Measurements from ENCODE around the gene TTC33. TPM values are rescaled to one million over a fixed set of nuclear protein-coding genes. Genes with fewer than 3 reads are reported as not detected.

The TTC33 gene
- polyA plus RNA-seq, 1 of the 3 experiments (the other 2 are of a cell fraction), result 2.2 TPM

DNA sequence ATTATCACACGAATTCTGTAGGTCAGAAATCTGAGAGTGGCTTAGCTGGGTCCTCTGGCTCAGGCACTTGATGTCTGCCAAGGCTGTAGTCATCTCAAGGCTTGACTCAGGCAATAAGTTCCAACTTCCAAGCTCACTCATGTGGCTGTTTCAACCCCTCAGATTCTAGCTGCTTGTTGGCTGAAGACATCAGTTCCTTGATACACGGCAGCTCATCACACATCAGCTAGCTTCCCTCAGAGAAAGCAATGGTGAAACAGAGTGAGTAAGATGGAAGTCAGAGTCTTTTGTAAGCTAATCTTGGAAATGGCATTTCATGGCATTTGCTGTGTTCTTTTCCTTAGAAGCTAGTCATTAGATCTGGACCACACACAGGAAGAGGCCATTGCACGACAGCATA, 280.2 kb downstream of the TTC33 start:
- Histone ChIP-seq H3K27ac (ENCODE audit: low read depth in 2 of 2, low read length in 1 of 2) (no peak overlapping the region), H2AFZ (ENCODE audit: low read depth) (no peak overlapping the region), H4K20me1 (ENCODE audit: insufficient read depth) (no peaks in the 10 kb centered on the region), H3F3A (replicated peaks; ENCODE audit: insufficient read depth) (peaks cover 8% of the 10 kb centered on the region), H3K4me2 (no peak overlapping the region), H3K4me1 (ENCODE audit: control insufficient read depth in 1 of 2, insufficient read depth in 2 of 2, low read depth in 1 of 2, low read length in 1 of 2) (no peaks in the 10 kb centered on the region), H3K9ac (no peak overlapping the region), H3K9me3 (no peaks in the 10 kb centered on the region), H3K4me3 (ENCODE audit: low read depth in 2 of 2, low read length in 1 of 2) (no peak overlapping the region), H3K27me3 (ENCODE audit: insufficient read depth) (no peaks in the 10 kb centered on the region; the same call in 1 of the 2 replicates), H3K9me2 (no peaks in the 10 kb centered on the region), H3K36me3 (replicated peaks in 1 of 2; ENCODE audit: control insufficient read depth in 1 of 2, insufficient read depth in 2 of 2, low read length in 1 of 2) (no peaks in the 10 kb centered on the region), H3K79me2 (ENCODE audit: insufficient read depth) (no peaks in the 10 kb centered on the region)
- 12% methylated on average over 3 of the region's 3 CpGs for WGBS (ENCODE audit: low lambda C conversion rate)
- POLR2A ChIA-PET, result no interaction called here
- no peak for DNase-seq
- CTCF ChIA-PET, result no interaction called here
- TF ChIP-seq FOSL2 (IDR thresholded peaks at IDR 0.05; ENCODE audit: borderline replicate concordance, low read depth), result no peak
- TF ChIP-seq TCF12 (IDR thresholded peaks at IDR 0.05), result no peak
- no peak for TF ChIP-seq FOXJ3 (CRISPR knock-in tag; IDR thresholded peaks at IDR 0.05)
- TF ChIP-seq, protein P1, sequence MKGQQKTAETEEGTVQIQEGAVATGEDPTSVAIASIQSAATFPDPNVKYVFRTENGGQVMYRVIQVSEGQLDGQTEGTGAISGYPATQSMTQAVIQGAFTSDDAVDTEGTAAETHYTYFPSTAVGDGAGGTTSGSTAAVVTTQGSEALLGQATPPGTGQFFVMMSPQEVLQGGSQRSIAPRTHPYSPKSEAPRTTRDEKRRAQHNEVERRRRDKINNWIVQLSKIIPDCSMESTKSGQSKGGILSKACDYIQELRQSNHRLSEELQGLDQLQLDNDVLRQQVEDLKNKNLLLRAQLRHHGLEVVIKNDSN (IDR thresholded peaks at IDR 0.05; ENCODE audit: borderline replicate concordance, low read depth), result no peak
- TF ChIP-seq GATA2 (CRISPR knock-in tag; IDR thresholded peaks at IDR 0.05), result no peak
- TF ChIP-seq RAD21 (IDR thresholded peaks at IDR 0.05; ENCODE audit: low read length), result no peak
- TF ChIP-seq, protein P2, sequence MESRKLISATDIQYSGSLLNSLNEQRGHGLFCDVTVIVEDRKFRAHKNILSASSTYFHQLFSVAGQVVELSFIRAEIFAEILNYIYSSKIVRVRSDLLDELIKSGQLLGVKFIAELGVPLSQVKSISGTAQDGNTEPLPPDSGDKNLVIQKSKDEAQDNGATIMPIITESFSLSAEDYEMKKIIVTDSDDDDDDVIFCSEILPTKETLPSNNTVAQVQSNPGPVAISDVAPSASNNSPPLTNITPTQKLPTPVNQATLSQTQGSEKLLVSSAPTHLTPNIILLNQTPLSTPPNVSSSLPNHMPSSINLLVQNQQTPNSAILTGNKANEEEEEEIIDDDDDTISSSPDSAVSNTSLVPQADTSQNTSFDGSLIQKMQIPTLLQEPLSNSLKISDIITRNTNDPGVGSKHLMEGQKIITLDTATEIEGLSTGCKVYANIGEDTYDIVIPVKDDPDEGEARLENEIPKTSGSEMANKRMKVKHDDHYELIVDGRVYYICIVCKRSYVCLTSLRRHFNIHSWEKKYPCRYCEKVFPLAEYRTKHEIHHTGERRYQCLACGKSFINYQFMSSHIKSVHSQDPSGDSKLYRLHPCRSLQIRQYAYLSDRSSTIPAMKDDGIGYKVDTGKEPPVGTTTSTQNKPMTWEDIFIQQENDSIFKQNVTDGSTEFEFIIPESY (IDR thresholded peaks at IDR 0.05; ENCODE audit: borderline replicate concordance, low read depth), result no peak
- TF ChIP-seq FOXM1 (IDR thresholded peaks at IDR 0.05; ENCODE audit: low read depth), result no peak
- TF ChIP-seq, protein P3, sequence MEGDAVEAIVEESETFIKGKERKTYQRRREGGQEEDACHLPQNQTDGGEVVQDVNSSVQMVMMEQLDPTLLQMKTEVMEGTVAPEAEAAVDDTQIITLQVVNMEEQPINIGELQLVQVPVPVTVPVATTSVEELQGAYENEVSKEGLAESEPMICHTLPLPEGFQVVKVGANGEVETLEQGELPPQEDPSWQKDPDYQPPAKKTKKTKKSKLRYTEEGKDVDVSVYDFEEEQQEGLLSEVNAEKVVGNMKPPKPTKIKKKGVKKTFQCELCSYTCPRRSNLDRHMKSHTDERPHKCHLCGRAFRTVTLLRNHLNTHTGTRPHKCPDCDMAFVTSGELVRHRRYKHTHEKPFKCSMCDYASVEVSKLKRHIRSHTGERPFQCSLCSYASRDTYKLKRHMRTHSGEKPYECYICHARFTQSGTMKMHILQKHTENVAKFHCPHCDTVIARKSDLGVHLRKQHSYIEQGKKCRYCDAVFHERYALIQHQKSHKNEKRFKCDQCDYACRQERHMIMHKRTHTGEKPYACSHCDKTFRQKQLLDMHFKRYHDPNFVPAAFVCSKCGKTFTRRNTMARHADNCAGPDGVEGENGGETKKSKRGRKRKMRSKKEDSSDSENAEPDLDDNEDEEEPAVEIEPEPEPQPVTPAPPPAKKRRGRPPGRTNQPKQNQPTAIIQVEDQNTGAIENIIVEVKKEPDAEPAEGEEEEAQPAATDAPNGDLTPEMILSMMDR (IDR thresholded peaks at IDR 0.05), result no peak
- TF ChIP-seq SMC3 (IDR thresholded peaks at IDR 0.05; ENCODE audit: low read depth, low read length), result no peak
- TF ChIP-seq POLR2AphosphoS5 (IDR thresholded peaks at IDR 0.05; ENCODE audit: low read depth, low read length), result no peak

DNA sequence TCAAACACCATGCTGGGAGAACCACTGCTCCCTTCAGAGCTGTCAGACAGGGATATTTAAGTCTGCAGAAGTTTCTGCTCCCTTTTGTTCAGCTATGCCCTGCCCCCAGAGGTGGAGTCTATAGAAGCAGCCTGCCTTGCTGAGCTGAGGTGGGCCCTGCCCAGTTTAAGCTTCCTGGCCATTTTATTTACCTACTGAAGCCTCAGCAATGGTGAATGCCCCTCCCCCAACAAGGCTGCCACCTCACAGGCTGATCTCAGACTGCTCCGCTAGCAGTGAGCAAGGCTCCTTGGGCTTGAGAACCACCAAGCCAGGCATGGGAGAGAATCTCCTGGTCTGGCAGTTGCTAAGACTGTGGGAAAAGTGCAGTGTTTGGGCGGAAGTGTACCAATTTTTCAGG, 281.5 kb downstream of the TTC33 start:
- Histone ChIP-seq H3K9me3 (no peaks in the 10 kb centered on the region), H3K4me2 (no peak overlapping the region), H3K4me3 (ENCODE audit: low read depth in 2 of 2, low read length in 1 of 2) (no peak overlapping the region), H3K9me2 (no peaks in the 10 kb centered on the region), H3K79me2 (ENCODE audit: insufficient read depth) (no peaks in the 10 kb centered on the region), H3K27me3 (ENCODE audit: insufficient read depth) (no peaks in the 10 kb centered on the region; the same call in 1 of the 2 replicates), H3K27ac (ENCODE audit: low read depth in 2 of 2, low read length in 1 of 2) (no peak overlapping the region), H4K20me1 (ENCODE audit: insufficient read depth) (no peaks in the 10 kb centered on the region), H3K9ac (no peak overlapping the region), H3K4me1 (ENCODE audit: control insufficient read depth in 1 of 2, insufficient read depth in 2 of 2, low read depth in 1 of 2, low read length in 1 of 2) (no peaks in the 10 kb centered on the region), H2AFZ (ENCODE audit: low read depth) (no peak overlapping the region), H3F3A (replicated peaks; ENCODE audit: insufficient read depth) (peaks cover 8% of the 10 kb centered on the region), H3K36me3 (replicated peaks in 1 of 2; ENCODE audit: control insufficient read depth in 1 of 2, insufficient read depth in 2 of 2, low read length in 1 of 2) (no peaks in the 10 kb centered on the region)
- CTCF ChIA-PET, result interaction anchor here (0.5 kb wide), 1 partner anchor 895 kb away, joined by 3 read pairs; no protein-coding TSS in a partner anchor
- POLR2A ChIA-PET, result no interaction called here
- 11% methylated on average over 1 of the region's 2 CpGs for WGBS (ENCODE audit: low lambda C conversion rate)
- TF ChIP-seq EP300 (IDR thresholded peaks at IDR 0.05; ENCODE audit: borderline replicate concordance in 1 of 2, low read depth in 1 of 2, low read length in 1 of 2), result no peak
- no peak for TF ChIP-seq FOXM1 (IDR thresholded peaks at IDR 0.05; ENCODE audit: low read depth)
- no peak for DNase-seq

Measured in SK-N-SH (cell line).